Measurements from ENCODE around the gene SYT1. TPM values are rescaled to one million over a fixed set of nuclear protein-coding genes. Genes with fewer than 3 reads are reported as not detected.

SYT1 gene
- total RNA-seq (2014; rRNA removed; shearing (Covaris generic)) (37.9 and 48.7 TPM in 2 replicates), polyA plus RNA-seq (2016; fragmentation: Nextera tagmentation; extraction: Ambion mirVana) (47.6 and 51.7 TPM in 2 replicates)
- long read RNA-seq, full-length matches to known transcripts: 4 of 35 reads
- long read RNA-seq, partial matches to known transcripts: 20 of 35 reads
- long read RNA-seq, other reads (novel, unspliced or antisense): 11 of 35 reads

GRCh38 chr12:78864403-78864869, at the start of gene SYT1:
SYT1 (plus strand) TSS chr12:78864774.
- Histone ChIP-seq H3K27ac (ENCODE audit: low read depth) (peak within 1 kb of the TSS; percentile 94), H3K4me1 (ENCODE audit: insufficient read depth) (peaks cover 42% of the 10 kb centered on the region), H3K36me3 (ENCODE audit: insufficient read depth) (no peaks in the 10 kb centered on the region), H3F3A (replicated peaks; ENCODE audit: low read depth) (no peaks in the 10 kb centered on the region), H3K27me3 (ENCODE audit: insufficient read depth) (no peaks in the 10 kb centered on the region), H3K79me2 (replicated peaks; ENCODE audit: insufficient read depth) (peaks cover 46% of the 10 kb centered on the region), H3K4me3 (peak within 1 kb of the TSS; percentile 78), H3K9me2 (ENCODE audit: insufficient read depth) (no peaks in the 10 kb centered on the region), H2AFZ (0 out of 2 replicates have a peak within 1 kb of the TSS, but pooled peaks have one; percentile 2), H4K20me1 (replicated peaks; ENCODE audit: insufficient read depth) (peaks cover 16% of the 10 kb centered on the region; the same call in 1 of the 2 replicates), H3K4me2 (peak within 1 kb of the TSS; percentile 64)
- DNase-seq (ENCODE audit: low spot score) (peak; percentile 93), ATAC-seq (peak; percentile 93)
- Mint-ChIP-seq H3K27ac (peak within 1 kb of the TSS; percentile 94), H3K4me3 (peak within 1 kb of the TSS; percentile 99), H3K36me3 (ENCODE audit: low read depth) (no peaks in the 10 kb centered on the region; the same call in 2 of the 3 replicates), H3K4me1 (peaks cover 39% of the 10 kb centered on the region), H3K27me3 (ENCODE audit: insufficient read depth, low read depth, poor library complexity) (peaks cover 2% of the 10 kb centered on the region), H3K9me3 (no peaks in the 10 kb centered on the region)
- TF ChIP-seq, protein P1, sequence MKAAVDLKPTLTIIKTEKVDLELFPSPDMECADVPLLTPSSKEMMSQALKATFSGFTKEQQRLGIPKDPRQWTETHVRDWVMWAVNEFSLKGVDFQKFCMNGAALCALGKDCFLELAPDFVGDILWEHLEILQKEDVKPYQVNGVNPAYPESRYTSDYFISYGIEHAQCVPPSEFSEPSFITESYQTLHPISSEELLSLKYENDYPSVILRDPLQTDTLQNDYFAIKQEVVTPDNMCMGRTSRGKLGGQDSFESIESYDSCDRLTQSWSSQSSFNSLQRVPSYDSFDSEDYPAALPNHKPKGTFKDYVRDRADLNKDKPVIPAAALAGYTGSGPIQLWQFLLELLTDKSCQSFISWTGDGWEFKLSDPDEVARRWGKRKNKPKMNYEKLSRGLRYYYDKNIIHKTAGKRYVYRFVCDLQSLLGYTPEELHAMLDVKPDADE (IDR thresholded peaks at IDR 0.05): no peak; the same call in 1 of the 2 replicates
- TF ChIP-seq, protein P2, sequence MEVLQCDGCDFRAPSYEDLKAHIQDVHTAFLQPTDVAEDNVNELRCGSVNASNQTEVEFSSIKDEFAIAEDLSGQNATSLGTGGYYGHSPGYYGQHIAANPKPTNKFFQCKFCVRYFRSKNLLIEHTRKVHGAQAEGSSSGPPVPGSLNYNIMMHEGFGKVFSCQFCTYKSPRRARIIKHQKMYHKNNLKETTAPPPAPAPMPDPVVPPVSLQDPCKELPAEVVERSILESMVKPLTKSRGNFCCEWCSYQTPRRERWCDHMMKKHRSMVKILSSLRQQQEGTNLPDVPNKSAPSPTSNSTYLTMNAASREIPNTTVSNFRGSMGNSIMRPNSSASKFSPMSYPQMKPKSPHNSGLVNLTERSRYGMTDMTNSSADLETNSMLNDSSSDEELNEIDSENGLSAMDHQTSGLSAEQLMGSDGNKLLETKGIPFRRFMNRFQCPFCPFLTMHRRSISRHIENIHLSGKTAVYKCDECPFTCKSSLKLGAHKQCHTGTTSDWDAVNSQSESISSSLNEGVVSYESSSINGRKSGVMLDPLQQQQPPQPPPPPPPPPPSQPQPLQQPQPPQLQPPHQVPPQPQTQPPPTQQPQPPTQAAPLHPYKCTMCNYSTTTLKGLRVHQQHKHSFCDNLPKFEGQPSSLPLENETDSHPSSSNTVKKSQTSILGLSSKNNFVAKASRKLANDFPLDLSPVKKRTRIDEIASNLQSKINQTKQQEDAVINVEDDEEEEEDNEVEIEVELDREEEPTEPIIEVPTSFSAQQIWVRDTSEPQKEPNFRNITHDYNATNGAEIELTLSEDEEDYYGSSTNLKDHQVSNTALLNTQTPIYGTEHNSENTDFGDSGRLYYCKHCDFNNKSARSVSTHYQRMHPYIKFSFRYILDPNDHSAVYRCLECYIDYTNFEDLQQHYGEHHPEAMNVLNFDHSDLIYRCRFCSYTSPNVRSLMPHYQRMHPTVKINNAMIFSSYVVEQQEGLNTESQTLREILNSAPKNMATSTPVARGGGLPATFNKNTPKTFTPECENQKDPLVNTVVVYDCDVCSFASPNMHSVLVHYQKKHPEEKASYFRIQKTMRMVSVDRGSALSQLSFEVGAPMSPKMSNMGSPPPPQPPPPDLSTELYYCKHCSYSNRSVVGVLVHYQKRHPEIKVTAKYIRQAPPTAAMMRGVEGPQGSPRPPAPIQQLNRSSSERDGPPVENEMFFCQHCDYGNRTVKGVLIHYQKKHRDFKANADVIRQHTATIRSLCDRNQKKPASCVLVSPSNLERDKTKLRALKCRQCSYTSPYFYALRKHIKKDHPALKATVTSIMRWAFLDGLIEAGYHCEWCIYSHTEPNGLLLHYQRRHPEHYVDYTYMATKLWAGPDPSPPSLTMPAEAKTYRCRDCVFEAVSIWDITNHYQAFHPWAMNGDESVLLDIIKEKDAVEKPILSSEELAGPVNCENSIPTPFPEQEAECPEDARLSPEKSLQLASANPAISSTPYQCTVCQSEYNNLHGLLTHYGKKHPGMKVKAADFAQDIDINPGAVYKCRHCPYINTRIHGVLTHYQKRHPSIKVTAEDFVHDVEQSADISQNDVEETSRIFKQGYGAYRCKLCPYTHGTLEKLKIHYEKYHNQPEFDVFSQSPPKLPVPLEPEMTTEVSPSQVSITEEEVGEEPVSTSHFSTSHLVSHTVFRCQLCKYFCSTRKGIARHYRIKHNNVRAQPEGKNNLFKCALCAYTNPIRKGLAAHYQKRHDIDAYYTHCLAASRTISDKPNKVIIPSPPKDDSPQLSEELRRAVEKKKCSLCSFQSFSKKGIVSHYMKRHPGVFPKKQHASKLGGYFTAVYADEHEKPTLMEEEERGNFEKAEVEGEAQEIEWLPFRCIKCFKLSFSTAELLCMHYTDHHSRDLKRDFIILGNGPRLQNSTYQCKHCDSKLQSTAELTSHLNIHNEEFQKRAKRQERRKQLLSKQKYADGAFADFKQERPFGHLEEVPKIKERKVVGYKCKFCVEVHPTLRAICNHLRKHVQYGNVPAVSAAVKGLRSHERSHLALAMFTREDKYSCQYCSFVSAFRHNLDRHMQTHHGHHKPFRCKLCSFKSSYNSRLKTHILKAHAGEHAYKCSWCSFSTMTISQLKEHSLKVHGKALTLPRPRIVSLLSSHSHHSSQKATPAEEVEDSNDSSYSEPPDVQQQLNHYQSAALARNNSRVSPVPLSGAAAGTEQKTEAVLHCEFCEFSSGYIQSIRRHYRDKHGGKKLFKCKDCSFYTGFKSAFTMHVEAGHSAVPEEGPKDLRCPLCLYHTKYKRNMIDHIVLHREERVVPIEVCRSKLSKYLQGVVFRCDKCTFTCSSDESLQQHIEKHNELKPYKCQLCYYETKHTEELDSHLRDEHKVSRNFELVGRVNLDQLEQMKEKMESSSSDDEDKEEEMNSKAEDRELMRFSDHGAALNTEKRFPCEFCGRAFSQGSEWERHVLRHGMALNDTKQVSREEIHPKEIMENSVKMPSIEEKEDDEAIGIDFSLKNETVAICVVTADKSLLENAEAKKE (CRISPR knock-in tag; IDR thresholded peaks at IDR 0.05): no peak
- TF ChIP-seq POLR2AphosphoS5 (IDR thresholded peaks at IDR 0.05; ENCODE audit: low read depth): peak; percentile 96

DNA sequence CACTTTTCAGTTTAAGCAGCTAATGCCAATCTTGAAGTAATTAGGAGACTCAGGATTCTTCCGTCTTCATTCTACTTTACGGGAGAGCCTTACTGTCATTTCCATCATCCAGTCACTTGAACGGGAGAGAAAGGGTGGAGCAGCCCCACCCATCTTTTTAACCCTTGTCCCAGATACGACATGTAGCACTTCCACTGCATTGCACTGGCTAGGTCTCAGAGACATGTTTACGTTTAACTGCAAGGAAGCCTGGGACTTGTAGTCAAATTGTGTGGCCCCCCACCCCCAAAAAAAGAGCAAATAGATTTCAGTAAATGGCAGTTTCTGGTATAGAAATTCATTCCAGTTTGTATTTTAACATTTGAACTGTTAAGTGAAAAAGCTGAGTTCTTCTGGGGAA, 46.1 kb upstream of the SYT1 start:
- ATAC-seq (peak; percentile 91), DNase-seq (ENCODE audit: low spot score) (peak; percentile 57)
- Histone ChIP-seq H3K4me1 (ENCODE audit: insufficient read depth) (no peaks in the 10 kb centered on the region), H3K4me2 (no peak overlapping the region), H3K9me2 (ENCODE audit: insufficient read depth) (no peaks in the 10 kb centered on the region), H3K79me2 (replicated peaks; ENCODE audit: insufficient read depth) (no peaks in the 10 kb centered on the region), H3K4me3 (no peak overlapping the region), H3F3A (replicated peaks; ENCODE audit: low read depth) (no peaks in the 10 kb centered on the region), H3K36me3 (ENCODE audit: insufficient read depth) (no peaks in the 10 kb centered on the region), H3K27ac (ENCODE audit: low read depth) (no peak overlapping the region), H2AFZ (no peak overlapping the region), H3K27me3 (ENCODE audit: insufficient read depth) (no peaks in the 10 kb centered on the region), H4K20me1 (replicated peaks; ENCODE audit: insufficient read depth) (no peaks in the 10 kb centered on the region)
- Mint-ChIP-seq H3K27ac (no peak overlapping the region), H3K4me3 (no peak overlapping the region), H3K36me3 (ENCODE audit: low read depth) (no peaks in the 10 kb centered on the region), H3K9me3 (no peaks in the 10 kb centered on the region), H3K4me1 (0 out of 3 replicates have a peak, but pooled peaks cover 3% of the 10 kb centered on the region), H3K27me3 (ENCODE audit: insufficient read depth, low read depth, poor library complexity) (no peaks in the 10 kb centered on the region)
- TF ChIP-seq, protein P1 (IDR thresholded peaks at IDR 0.05): no peak
- no peak for TF ChIP-seq POLR2AphosphoS5 (IDR thresholded peaks at IDR 0.05; ENCODE audit: low read depth)
- TF ChIP-seq NANOG (IDR thresholded peaks at IDR 0.05; ENCODE audit: borderline replicate concordance): no peak
- TF ChIP-seq ZNF114 (CRISPR knock-in tag; IDR thresholded peaks at IDR 0.05): no peak
- no peak for TF ChIP-seq CREB1 (CRISPR knock-in tag; IDR thresholded peaks at IDR 0.05; ENCODE audit: low read depth)
